Astrocyte (in vitro differentiated cells and primary cell): Measurements from ENCODE around the gene DNAJB2. TPM values are rescaled to one million over a fixed set of nuclear protein-coding genes. Genes with fewer than 3 reads are reported as not detected.

Experiments
- DNase-seq: peaks from one replicate; pipeline ENCODE4 v3.0.0-alpha.2; 2010; ENCODE audit warnings: low read depth
- FAIRE-seq: peaks from 2 replicates; lab custom pipeline; 2011; peaks lifted over from hg19 to GRCh38; lab: Jason Lieb, UNC
- H2AFZ ChIP-seq: 2 replicates; pipeline ENCODE4 v1.6.0; 2012; ENCODE audit warnings: low read depth, low read length, inconsistent platforms
- H3K27ac ChIP-seq: 2 replicates; pipeline ENCODE4 v1.5.1; 2011; ENCODE audit warnings: low read depth, low read length, inconsistent platforms
- H3K27me3 ChIP-seq: 2 replicates; pipeline ENCODE4 v1.6.0; 2011; ENCODE audit warnings: low read length, inconsistent platforms; ENCODE audit not compliant: insufficient read depth
- H3K36me3 ChIP-seq: 2 replicates; pipeline ENCODE4 v1.5.1; 2011; ENCODE audit warnings: low read length, inconsistent platforms; ENCODE audit not compliant: insufficient read depth
- H3K4me1 ChIP-seq: 2 replicates; pipeline ENCODE4 v1.5.1; 2011; ENCODE audit warnings: low read length, inconsistent platforms; ENCODE audit not compliant: insufficient read depth
- H3K4me2 ChIP-seq: 2 replicates; pipeline ENCODE4 v1.6.0; 2012; ENCODE audit warnings: low read length, inconsistent platforms
- H3K4me3 ChIP-seq: 2 replicates; pipeline ENCODE4 v1.5.1; 2011; ENCODE audit warnings: low read depth, mild to moderate bottlenecking, low read length, inconsistent platforms; ENCODE audit not compliant: insufficient read depth
- H3K79me2 ChIP-seq: 2 replicates; pipeline ENCODE4 v1.6.0; 2012; ENCODE audit warnings: mild to moderate bottlenecking, low read length, inconsistent platforms; ENCODE audit not compliant: insufficient read depth
- H3K9ac ChIP-seq: 2 replicates; pipeline ENCODE4 v1.6.0; 2012; ENCODE audit warnings: mild to moderate bottlenecking, low read length, inconsistent platforms
- H3K9me3 ChIP-seq: 2 replicates; pipeline ENCODE4 v1.5.1; 2012; ENCODE audit warnings: low read depth, mild to moderate bottlenecking, low read length, inconsistent platforms; ENCODE audit not compliant: insufficient read depth
- H4K20me1 ChIP-seq: 2 replicates; pipeline ENCODE4 v1.6.0; 2012; ENCODE audit warnings: low read length, inconsistent platforms; ENCODE audit not compliant: insufficient read depth
- H3K27ac Mint-ChIP-seq: one replicate; pipeline ENCODE4 v1.8.0; 2021; ENCODE audit warnings: mild to moderate bottlenecking, mixed read lengths; ENCODE audit not compliant: unreplicated experiment
- H3K27me3 Mint-ChIP-seq: one replicate; pipeline ENCODE4 v1.8.0; 2021; ENCODE audit warnings: low read depth, mixed read lengths; ENCODE audit not compliant: unreplicated experiment
- H3K36me3 Mint-ChIP-seq: one replicate; pipeline ENCODE4 v1.8.0; 2021; ENCODE audit warnings: low read depth, mixed read lengths; ENCODE audit not compliant: unreplicated experiment
- H3K4me1 Mint-ChIP-seq: one replicate; pipeline ENCODE4 v1.8.0; 2021; ENCODE audit warnings: low read depth, mixed read lengths; ENCODE audit not compliant: unreplicated experiment
- H3K4me3 Mint-ChIP-seq: one replicate; pipeline ENCODE4 v1.8.0; 2021; ENCODE audit warnings: mild to moderate bottlenecking, moderate library complexity, mixed read lengths; ENCODE audit not compliant: unreplicated experiment
- H3K9me3 Mint-ChIP-seq: one replicate; pipeline ENCODE4 v1.8.0; 2021; ENCODE audit warnings: mild to moderate bottlenecking, mixed read lengths; ENCODE audit not compliant: unreplicated experiment
- EZH2 ChIP-seq: IDR thresholded peaks from 2 replicates; pipeline ENCODE4 v1.6.1; 2012; ENCODE audit warnings: mild to moderate bottlenecking, low read length, inconsistent platforms; ENCODE audit not compliant: insufficient read depth
- total RNA-seq: library from RNA; stranded (reverse); gene quantifications from 2 replicates; pipeline ENCODE4 v1.2.1, GENCODE V29; 2021
- TF ChIP-seq, protein P1 (sequence below): IDR thresholded peaks from 2 replicates; pipeline ENCODE4 v1.5.1; 2011; ENCODE audit warnings: low read depth, mild to moderate bottlenecking, inconsistent platforms, low read length, moderate library complexity; ENCODE audit not compliant: insufficient read depth

DNAJB2 gene
- total RNA-seq, 1 donor from 2014 or later: 53.9 TPM

DNA sequence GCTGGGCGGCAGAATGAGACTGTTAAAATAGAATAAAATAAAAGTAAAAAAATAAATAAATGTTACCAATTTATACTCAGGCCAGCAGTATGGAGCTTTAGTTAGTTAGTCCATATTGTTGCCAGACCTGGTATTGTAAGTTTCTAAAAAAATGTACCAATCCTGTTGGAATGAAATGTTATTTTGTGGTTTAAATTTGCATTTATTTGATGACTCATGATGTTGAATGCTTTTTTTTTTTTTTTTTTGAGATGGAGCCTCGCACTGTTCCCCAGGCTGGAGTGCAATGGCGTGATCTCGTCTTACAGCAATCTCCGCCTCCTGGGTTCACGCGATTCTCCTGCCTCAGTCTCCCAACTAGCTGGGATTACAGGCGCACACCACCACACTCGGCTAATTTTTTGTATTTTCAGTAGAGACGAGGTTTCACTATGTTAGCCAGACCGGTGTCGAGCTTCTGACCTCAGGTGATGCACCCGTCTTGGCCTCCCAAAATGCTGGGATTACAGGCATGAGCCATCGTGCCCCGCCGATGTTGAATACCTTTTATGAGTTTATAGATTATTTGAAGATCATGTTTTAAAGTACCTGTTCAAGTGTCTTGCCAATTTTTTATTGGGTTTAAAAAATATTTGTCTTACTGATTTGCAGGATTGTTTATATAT is 35.8 kb downstream of the DNAJB2 start:
- no peak overlapping the region for H3K4me3 Mint-ChIP-seq
- no peak overlapping the region for H3K27ac ChIP-seq
- DNase-seq (peak; percentile 43), FAIRE-seq (no peak)
- H3K9me3 ChIP-seq: no peaks in the 10 kb centered on the region
- TF ChIP-seq, protein P1, sequence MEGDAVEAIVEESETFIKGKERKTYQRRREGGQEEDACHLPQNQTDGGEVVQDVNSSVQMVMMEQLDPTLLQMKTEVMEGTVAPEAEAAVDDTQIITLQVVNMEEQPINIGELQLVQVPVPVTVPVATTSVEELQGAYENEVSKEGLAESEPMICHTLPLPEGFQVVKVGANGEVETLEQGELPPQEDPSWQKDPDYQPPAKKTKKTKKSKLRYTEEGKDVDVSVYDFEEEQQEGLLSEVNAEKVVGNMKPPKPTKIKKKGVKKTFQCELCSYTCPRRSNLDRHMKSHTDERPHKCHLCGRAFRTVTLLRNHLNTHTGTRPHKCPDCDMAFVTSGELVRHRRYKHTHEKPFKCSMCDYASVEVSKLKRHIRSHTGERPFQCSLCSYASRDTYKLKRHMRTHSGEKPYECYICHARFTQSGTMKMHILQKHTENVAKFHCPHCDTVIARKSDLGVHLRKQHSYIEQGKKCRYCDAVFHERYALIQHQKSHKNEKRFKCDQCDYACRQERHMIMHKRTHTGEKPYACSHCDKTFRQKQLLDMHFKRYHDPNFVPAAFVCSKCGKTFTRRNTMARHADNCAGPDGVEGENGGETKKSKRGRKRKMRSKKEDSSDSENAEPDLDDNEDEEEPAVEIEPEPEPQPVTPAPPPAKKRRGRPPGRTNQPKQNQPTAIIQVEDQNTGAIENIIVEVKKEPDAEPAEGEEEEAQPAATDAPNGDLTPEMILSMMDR: no peak
- TF ChIP-seq EZH2: no peak
- H3K79me2 ChIP-seq: no peaks in the 10 kb centered on the region
- peaks cover 10% of the 10 kb centered on the region for H3K27me3 ChIP-seq
- no peak overlapping the region for H3K27ac Mint-ChIP-seq
- H3K4me3 ChIP-seq: no peak overlapping the region
- H3K36me3 Mint-ChIP-seq: no peaks in the 10 kb centered on the region
- H3K36me3 ChIP-seq: no peaks in the 10 kb centered on the region
- H3K4me1 ChIP-seq: peaks cover 4% of the 10 kb centered on the region
- H3K4me1 Mint-ChIP-seq: no peaks in the 10 kb centered on the region
- no peak overlapping the region for H3K4me2 ChIP-seq
- H3K27me3 Mint-ChIP-seq: peaks cover 2% of the 10 kb centered on the region
- H4K20me1 ChIP-seq: no peaks in the 10 kb centered on the region
- H3K9me3 Mint-ChIP-seq: no peaks in the 10 kb centered on the region
- no peak overlapping the region for H3K9ac ChIP-seq
- H2AFZ ChIP-seq: no peak overlapping the region

DNA sequence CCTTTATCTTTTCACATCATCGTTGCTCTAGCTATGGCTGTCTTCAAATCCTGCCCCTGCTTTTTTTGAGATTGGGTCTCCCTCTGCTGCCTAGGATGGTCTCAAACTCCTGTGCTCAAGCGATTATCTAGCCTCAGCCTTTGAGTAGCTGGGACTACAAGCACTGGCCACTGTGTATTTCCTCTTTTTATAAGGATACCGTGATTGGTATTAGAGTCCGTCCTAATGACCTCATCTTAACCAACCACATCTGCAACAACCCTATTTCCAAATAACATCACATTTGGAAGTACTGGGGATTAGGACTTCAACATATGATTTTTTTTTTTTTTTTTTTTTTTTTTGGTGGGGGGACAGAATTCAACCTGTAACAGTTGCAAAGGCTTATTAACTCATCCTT is 44.3 kb downstream of the DNAJB2 start:
- no peak overlapping the region for H3K9ac ChIP-seq
- Mint-ChIP-seq H3K4me3 (no peak overlapping the region), H3K4me1 (no peaks in the 10 kb centered on the region), H3K9me3 (peaks cover 4% of the 10 kb centered on the region), H3K36me3 (peaks cover 4% of the 10 kb centered on the region), H3K27me3 (peaks cover 65% of the 10 kb centered on the region), H3K27ac (no peak overlapping the region)
- no peaks in the 10 kb centered on the region for H3K4me1 ChIP-seq
- H3K9me3 ChIP-seq: no peaks in the 10 kb centered on the region
- H3K27ac ChIP-seq: no peak overlapping the region
- no peaks in the 10 kb centered on the region for H3K36me3 ChIP-seq
- TF ChIP-seq, protein P1: no peak
- no peak for TF ChIP-seq EZH2
- H3K79me2 ChIP-seq: no peaks in the 10 kb centered on the region
- no peak overlapping the region for H3K4me3 ChIP-seq
- no peak for DNase-seq
- no peak overlapping the region for H3K4me2 ChIP-seq
- no peaks in the 10 kb centered on the region for H4K20me1 ChIP-seq
- H3K27me3 ChIP-seq: peaks cover 50% of the 10 kb centered on the region
- no peak overlapping the region for H2AFZ ChIP-seq
- no peak for FAIRE-seq

DNA sequence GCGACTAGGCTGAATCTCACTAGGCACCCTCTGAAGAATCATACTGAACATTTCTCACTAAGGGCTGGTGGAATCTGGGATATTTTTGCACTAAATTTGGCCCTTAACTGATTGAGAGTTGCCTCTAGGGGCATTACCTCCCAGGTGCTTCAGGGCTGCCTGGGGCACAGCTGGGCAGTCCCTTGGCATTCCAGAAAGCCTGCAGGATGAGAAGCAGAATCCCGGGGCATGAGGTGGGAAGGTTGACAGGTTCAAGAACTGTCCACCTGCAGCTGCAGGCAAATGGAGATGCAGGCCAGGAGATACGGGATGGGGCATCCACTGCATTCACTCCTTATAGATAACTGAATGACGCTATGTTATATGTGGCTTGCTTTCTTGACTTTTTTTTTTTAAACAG is 46.0 kb downstream of the DNAJB2 start:
- Histone ChIP-seq H4K20me1 (no peaks in the 10 kb centered on the region), H3K9me3 (no peaks in the 10 kb centered on the region), H3K4me1 (no peaks in the 10 kb centered on the region), H3K79me2 (no peaks in the 10 kb centered on the region), H3K27me3 (peaks cover 61% of the 10 kb centered on the region), H2AFZ (no peak overlapping the region), H3K27ac (no peak overlapping the region), H3K9ac (no peak overlapping the region), H3K36me3 (no peaks in the 10 kb centered on the region), H3K4me3 (no peak overlapping the region), H3K4me2 (no peak overlapping the region)
- no peak overlapping the region for H3K4me3 Mint-ChIP-seq
- H3K4me1 Mint-ChIP-seq: no peaks in the 10 kb centered on the region
- FAIRE-seq (no peak), DNase-seq (no peak)
- H3K36me3 Mint-ChIP-seq: peaks cover 4% of the 10 kb centered on the region
- H3K9me3 Mint-ChIP-seq: peaks cover 4% of the 10 kb centered on the region
- peaks cover 82% of the 10 kb centered on the region for H3K27me3 Mint-ChIP-seq
- TF ChIP-seq EZH2: no peak
- TF ChIP-seq, protein P1: no peak
- H3K27ac Mint-ChIP-seq: no peak overlapping the region
